ENCODE measurements around the gene EED.

The EED gene

GRCh38 chr11:86196085-86196696 is 48.4 kb upstream of the EED start:
- no peak for TF ChIP-seq BACH2 (CRISPR knock-in tag; IDR thresholded peaks at IDR 0.05; ENCODE audit: borderline replicate concordance)
- ATAC-seq = peak; percentile 16; the same call in 1 of the 3 replicates

DNA sequence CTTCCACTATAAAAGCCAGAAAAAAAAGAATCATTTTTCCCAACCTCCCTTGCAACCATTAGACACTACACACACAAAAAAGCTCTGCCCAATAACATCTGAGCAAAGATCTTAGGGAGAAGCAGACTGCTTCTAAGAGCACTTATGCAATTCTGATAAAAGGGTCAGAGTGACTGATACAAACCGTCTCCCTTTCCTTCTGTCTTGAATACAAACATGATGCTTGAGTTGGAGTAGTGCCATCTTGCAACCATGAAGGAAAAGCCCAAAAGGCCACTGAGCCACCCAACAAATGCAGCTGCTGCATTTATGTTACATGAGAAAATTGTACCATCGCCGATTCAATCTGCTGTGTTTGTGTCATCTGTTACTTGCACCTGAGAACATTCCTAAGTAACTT is 47.6 kb upstream of the EED start:
- no peak for ATAC-seq
- TF ChIP-seq TSHZ2 (CRISPR knock-in tag; IDR thresholded peaks at IDR 0.05) (no peak), TOX (CRISPR knock-in tag; IDR thresholded peaks at IDR 0.05; ENCODE audit: borderline replicate concordance) (no peak), ZFP30 (CRISPR knock-in tag; IDR thresholded peaks at IDR 0.05) (no peak), ZNF565 (CRISPR knock-in tag; conservative IDR thresholded peaks at IDR 0.05; ENCODE audit: low read depth) (no peak), BACH2 (CRISPR knock-in tag; IDR thresholded peaks at IDR 0.05; ENCODE audit: borderline replicate concordance) (no peak), GLIS3 (CRISPR knock-in tag; IDR thresholded peaks at IDR 0.05) (no peak), ZC3H10 (CRISPR knock-in tag; IDR thresholded peaks at IDR 0.05) (no peak), CSRNP3 (CRISPR knock-in tag; IDR thresholded peaks at IDR 0.05) (no peak), ARNTL (CRISPR knock-in tag; IDR thresholded peaks at IDR 0.05; ENCODE audit: borderline replicate concordance, low read depth) (no peak), OSR1 (CRISPR knock-in tag; IDR thresholded peaks at IDR 0.05) (no peak), PPARA (CRISPR knock-in tag; IDR thresholded peaks at IDR 0.05; ENCODE audit: borderline replicate concordance) (no peak), SNAI2 (CRISPR knock-in tag; IDR thresholded peaks at IDR 0.05) (no peak), ESRRG (CRISPR knock-in tag; IDR thresholded peaks at IDR 0.05) (no peak), TCF4 (CRISPR knock-in tag; IDR thresholded peaks at IDR 0.05; ENCODE audit: borderline replicate concordance) (no peak), CSDC2 (CRISPR knock-in tag; IDR thresholded peaks at IDR 0.05) (no peak), ZFP3 (CRISPR knock-in tag; IDR thresholded peaks at IDR 0.05) (no peak), ZNF8 (CRISPR knock-in tag; IDR thresholded peaks at IDR 0.05) (no peak)
- TF ChIP-seq, protein P1, sequence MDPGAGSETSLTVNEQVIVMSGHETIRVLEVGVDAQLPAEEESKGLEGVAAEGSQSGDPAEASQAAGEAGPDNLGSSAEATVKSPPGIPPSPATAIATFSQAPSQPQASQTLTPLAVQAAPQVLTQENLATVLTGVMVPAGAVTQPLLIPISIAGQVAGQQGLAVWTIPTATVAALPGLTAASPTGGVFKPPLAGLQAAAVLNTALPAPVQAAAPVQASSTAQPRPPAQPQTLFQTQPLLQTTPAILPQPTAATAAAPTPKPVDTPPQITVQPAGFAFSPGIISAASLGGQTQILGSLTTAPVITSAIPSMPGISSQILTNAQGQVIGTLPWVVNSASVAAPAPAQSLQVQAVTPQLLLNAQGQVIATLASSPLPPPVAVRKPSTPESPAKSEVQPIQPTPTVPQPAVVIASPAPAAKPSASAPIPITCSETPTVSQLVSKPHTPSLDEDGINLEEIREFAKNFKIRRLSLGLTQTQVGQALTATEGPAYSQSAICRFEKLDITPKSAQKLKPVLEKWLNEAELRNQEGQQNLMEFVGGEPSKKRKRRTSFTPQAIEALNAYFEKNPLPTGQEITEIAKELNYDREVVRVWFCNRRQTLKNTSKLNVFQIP (CRISPR knock-in tag; IDR thresholded peaks at IDR 0.05; ENCODE audit: borderline replicate concordance, low read depth) = no peak

DNA sequence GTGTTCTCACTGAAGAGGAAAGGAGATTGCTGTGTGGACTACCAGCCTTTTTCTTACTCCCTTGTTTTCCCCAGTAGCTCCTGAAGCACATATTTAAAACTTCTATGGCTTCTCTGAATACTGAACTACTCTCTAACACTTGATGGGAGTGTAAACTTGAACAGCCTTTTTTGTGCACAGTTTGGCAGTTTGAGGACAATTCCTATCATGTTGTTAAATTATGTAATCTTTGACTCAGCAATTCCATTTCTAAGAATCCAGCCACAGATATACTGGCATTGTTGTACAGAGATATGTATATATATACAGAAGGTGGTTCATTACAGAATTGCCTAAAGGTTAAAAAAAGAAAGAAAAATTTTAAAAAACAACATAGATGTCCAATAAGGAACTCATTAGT is 47.1 kb upstream of the EED start:
- TF ChIP-seq TCF4 (CRISPR knock-in tag; IDR thresholded peaks at IDR 0.05; ENCODE audit: borderline replicate concordance) (no peak), ZNF565 (CRISPR knock-in tag; conservative IDR thresholded peaks at IDR 0.05; ENCODE audit: low read depth) (no peak), GLIS3 (CRISPR knock-in tag; IDR thresholded peaks at IDR 0.05) (no peak), RARB (CRISPR knock-in tag; IDR thresholded peaks at IDR 0.05) (no peak), CSDC2 (CRISPR knock-in tag; IDR thresholded peaks at IDR 0.05) (no peak), SNAI2 (CRISPR knock-in tag; IDR thresholded peaks at IDR 0.05) (no peak), CSRNP3 (CRISPR knock-in tag; IDR thresholded peaks at IDR 0.05) (no peak), OSR1 (CRISPR knock-in tag; IDR thresholded peaks at IDR 0.05) (no peak), ZNF8 (CRISPR knock-in tag; IDR thresholded peaks at IDR 0.05) (no peak), PPARA (CRISPR knock-in tag; IDR thresholded peaks at IDR 0.05; ENCODE audit: borderline replicate concordance) (no peak), ESRRG (CRISPR knock-in tag; IDR thresholded peaks at IDR 0.05) (no peak), CREB5 (CRISPR knock-in tag; IDR thresholded peaks at IDR 0.05; ENCODE audit: low read depth) (no peak)
- TF ChIP-seq, protein P2, sequence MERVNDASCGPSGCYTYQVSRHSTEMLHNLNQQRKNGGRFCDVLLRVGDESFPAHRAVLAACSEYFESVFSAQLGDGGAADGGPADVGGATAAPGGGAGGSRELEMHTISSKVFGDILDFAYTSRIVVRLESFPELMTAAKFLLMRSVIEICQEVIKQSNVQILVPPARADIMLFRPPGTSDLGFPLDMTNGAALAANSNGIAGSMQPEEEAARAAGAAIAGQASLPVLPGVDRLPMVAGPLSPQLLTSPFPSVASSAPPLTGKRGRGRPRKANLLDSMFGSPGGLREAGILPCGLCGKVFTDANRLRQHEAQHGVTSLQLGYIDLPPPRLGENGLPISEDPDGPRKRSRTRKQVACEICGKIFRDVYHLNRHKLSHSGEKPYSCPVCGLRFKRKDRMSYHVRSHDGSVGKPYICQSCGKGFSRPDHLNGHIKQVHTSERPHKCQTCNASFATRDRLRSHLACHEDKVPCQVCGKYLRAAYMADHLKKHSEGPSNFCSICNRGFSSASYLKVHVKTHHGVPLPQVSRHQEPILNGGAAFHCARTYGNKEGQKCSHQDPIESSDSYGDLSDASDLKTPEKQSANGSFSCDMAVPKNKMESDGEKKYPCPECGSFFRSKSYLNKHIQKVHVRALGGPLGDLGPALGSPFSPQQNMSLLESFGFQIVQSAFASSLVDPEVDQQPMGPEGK (CRISPR knock-in tag; IDR thresholded peaks at IDR 0.05; ENCODE audit: borderline replicate concordance) = no peak
- no peak for ATAC-seq
